ENCODE results near the gene ELMOD1.

DNA sequence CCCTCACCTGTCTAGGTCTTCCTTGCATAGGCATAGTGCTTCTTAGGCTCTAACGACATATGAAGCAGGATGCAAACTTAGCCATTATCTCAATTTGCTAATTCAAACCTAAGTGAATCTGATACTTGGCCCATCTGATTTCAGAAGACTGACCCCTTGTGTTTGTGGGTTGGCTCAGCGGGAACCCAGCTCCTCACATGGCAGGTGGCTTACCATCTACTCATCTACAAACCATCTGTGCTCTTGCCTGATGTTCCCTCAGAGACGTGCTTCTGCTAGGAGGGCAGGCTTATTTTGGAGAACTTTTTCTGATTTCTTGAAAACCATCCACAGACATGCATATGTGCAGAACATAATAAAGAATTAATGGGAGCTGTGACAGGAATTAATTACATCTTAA is 15.2 kb downstream of the ELMOD1 start:
- TF ChIP-seq PATZ1 (CRISPR knock-in tag; IDR thresholded peaks at IDR 0.05; ENCODE audit: borderline replicate concordance) = no peak
- TF ChIP-seq ZFP3 (CRISPR knock-in tag; IDR thresholded peaks at IDR 0.05) = no peak
- TF ChIP-seq, protein P1, sequence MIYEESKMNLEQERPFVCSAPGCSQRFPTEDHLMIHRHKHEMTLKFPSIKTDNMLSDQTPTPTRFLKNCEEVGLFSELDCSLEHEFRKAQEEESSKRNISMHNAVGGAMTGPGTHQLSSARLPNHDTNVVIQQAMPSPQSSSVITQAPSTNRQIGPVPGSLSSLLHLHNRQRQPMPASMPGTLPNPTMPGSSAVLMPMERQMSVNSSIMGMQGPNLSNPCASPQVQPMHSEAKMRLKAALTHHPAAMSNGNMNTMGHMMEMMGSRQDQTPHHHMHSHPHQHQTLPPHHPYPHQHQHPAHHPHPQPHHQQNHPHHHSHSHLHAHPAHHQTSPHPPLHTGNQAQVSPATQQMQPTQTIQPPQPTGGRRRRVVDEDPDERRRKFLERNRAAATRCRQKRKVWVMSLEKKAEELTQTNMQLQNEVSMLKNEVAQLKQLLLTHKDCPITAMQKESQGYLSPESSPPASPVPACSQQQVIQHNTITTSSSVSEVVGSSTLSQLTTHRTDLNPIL (CRISPR knock-in tag; IDR thresholded peaks at IDR 0.05; ENCODE audit: low read depth) = no peak
- no peak for TF ChIP-seq ARNTL (CRISPR knock-in tag; IDR thresholded peaks at IDR 0.05; ENCODE audit: borderline replicate concordance, low read depth)
